Chondrocyte (in vitro differentiated cells): Measurements from ENCODE around the gene COL18A1. TPM values are rescaled to one million over a fixed set of nuclear protein-coding genes. Genes with fewer than 3 reads are reported as not detected.

Source experiments
- DNase-seq: peaks from one replicate; pipeline ENCODE4 v3.0.0; 2021; ENCODE audit warnings: mixed read lengths, low spot score
- H3K27ac Mint-ChIP-seq: one replicate; pipeline ENCODE4 v1.8.0; 2021; ENCODE audit warnings: mild to moderate bottlenecking, moderate library complexity, mixed read lengths; ENCODE audit not compliant: unreplicated experiment
- H3K27me3 Mint-ChIP-seq: 2 replicates; pipeline ENCODE4 v1.8.0; 2021; ENCODE audit warnings: low read depth, mixed read lengths
- H3K36me3 Mint-ChIP-seq: 2 replicates; pipeline ENCODE4 v1.8.0; 2021; ENCODE audit warnings: low read depth, mixed read lengths
- H3K4me1 Mint-ChIP-seq: 2 replicates; pipeline ENCODE4 v1.8.0; 2021; ENCODE audit warnings: low read depth, mild to moderate bottlenecking, mixed read lengths
- H3K4me3 Mint-ChIP-seq: one replicate; pipeline ENCODE4 v1.8.0; 2021; ENCODE audit warnings: mild to moderate bottlenecking, moderate library complexity, mixed read lengths; ENCODE audit not compliant: unreplicated experiment
- H3K9me3 Mint-ChIP-seq: 2 replicates; pipeline ENCODE4 v1.8.0; 2021; ENCODE audit warnings: low read depth, mixed read lengths
- CTCF ChIP-seq: fragments of 200-600 bp; sonication (generic); IDR thresholded peaks from 2 replicates; pipeline ENCODE4 v1.5.0; 2021; ENCODE audit warnings: antibody characterized with exemption, mild to moderate bottlenecking, moderate library complexity
- total RNA-seq: library from RNA; stranded (reverse); gene quantifications from 3 replicates; pipeline ENCODE4 v1.2.1, GENCODE V29; 2021

The COL18A1 gene
- total RNA-seq, 1 donor from 2014 or later = 616 TPM

- Mint-ChIP-seq H3K4me1 (peaks cover 32% of the 10 kb centered on the region), H3K4me3 (peak overlapping the region; percentile 71), H3K27ac (peak overlapping the region; percentile 58), H3K9me3 (peaks cover 11% of the 10 kb centered on the region), H3K36me3 (peaks cover 6% of the 10 kb centered on the region), H3K27me3 (no peaks in the 10 kb centered on the region)
- peak; percentile 68 for DNase-seq
- no peak for TF ChIP-seq CTCF
Observed at GRCh38 chr21:45403133-45403824, 1.7 kb upstream of the COL18A1 start.

GRCh38 chr21:45403825-45404729 is 888 bp upstream of the COL18A1 start:
- TF ChIP-seq CTCF = no peak
- Mint-ChIP-seq H3K36me3 (peaks cover 6% of the 10 kb centered on the region), H3K9me3 (peaks cover 11% of the 10 kb centered on the region), H3K27ac (peak overlapping the region; percentile 58), H3K4me3 (peak overlapping the region; percentile 71), H3K27me3 (no peaks in the 10 kb centered on the region), H3K4me1 (peaks cover 38% of the 10 kb centered on the region)
- peak; percentile 91 for DNase-seq

- Mint-ChIP-seq H3K27ac (no peak overlapping the region), H3K27me3 (no peaks in the 10 kb centered on the region), H3K4me1 (peaks cover 51% of the 10 kb centered on the region), H3K4me3 (no peak overlapping the region), H3K9me3 (peaks cover 11% of the 10 kb centered on the region), H3K36me3 (peaks cover 6% of the 10 kb centered on the region)
- no peak for TF ChIP-seq CTCF
- DNase-seq = peak; percentile 89
Observed at GRCh38 chr21:45405271-45405818, 380 bp downstream of the COL18A1 start.

GRCh38 chr21:45405819-45406762 is 1.1 kb downstream of the COL18A1 start:
- peaks cover 10% of the 10 kb centered on the region for H3K9me3 Mint-ChIP-seq

More at GRCh38 chr21:45405819-45406762, 1.1 kb downstream of the COL18A1 start:
- peaks cover 57% of the 10 kb centered on the region for H3K4me1 Mint-ChIP-seq
- peaks cover 5% of the 10 kb centered on the region for H3K36me3 Mint-ChIP-seq
- H3K27me3 Mint-ChIP-seq = no peaks in the 10 kb centered on the region
- H3K27ac Mint-ChIP-seq = peak overlapping the region; percentile 83
- peak; percentile 72 for DNase-seq
- peak overlapping the region; percentile 88 for H3K4me3 Mint-ChIP-seq
- no peak for TF ChIP-seq CTCF
